BLaER1 (cell line): Measurements from ENCODE around the gene MFN2.
A peak's percentile ranks its signal among the peaks of the same experiment; 100 is the strongest.

Experiments used
- H3K27ac ChIP-seq: shearing (Covaris generic); formaldehyde crosslinking; 2 replicates; pipeline ENCODE4 v1.8.1; 2022
- H3K27me3 ChIP-seq: shearing (Covaris generic); formaldehyde crosslinking; 2 replicates; pipeline ENCODE4 v1.8.1; 2022
- H3K36me3 ChIP-seq: shearing (Covaris generic); formaldehyde crosslinking; 2 replicates; pipeline ENCODE4 v1.8.1; 2022
- H3K4me1 ChIP-seq: shearing (Covaris generic); formaldehyde crosslinking; 2 replicates; pipeline ENCODE4 v1.8.1; 2022
- H3K4me2 ChIP-seq: shearing (Covaris generic); formaldehyde crosslinking; 2 replicates; pipeline ENCODE4 v1.8.1; 2022
- H3K4me3 ChIP-seq: shearing (Covaris generic); formaldehyde crosslinking; 2 replicates; pipeline ENCODE4 v1.8.1; 2022
- H3K9ac ChIP-seq: shearing (Covaris generic); formaldehyde crosslinking; 2 replicates; pipeline ENCODE4 v1.8.1; 2022
- H3K9me3 ChIP-seq: shearing (Covaris generic); formaldehyde crosslinking; 2 replicates; pipeline ENCODE4 v1.8.1; 2022
- H4K20me1 ChIP-seq: shearing (Covaris generic); formaldehyde crosslinking; 2 replicates; pipeline ENCODE4 v1.8.1; 2022
- Cebpa-rat ChIP-seq: shearing (Covaris generic); IDR thresholded peaks from 2 replicates; pipeline ENCODE4 v1.8.1; 2022

Gene MFN2

GRCh38 chr1:12053752-12054548, 73.7 kb downstream of the MFN2 start:
- Histone ChIP-seq H4K20me1 (no peaks in the 10 kb centered on the region), H3K9me3 (peaks cover 9% of the 10 kb centered on the region; the same call in 1 of the 2 replicates), H3K9ac (no peak overlapping the region), H3K27me3 (no peaks in the 10 kb centered on the region), H3K4me3 (no peak overlapping the region), H3K4me2 (no peak overlapping the region), H3K27ac (no peak overlapping the region), H3K36me3 (no peaks in the 10 kb centered on the region), H3K4me1 (peaks cover 28% of the 10 kb centered on the region)
- TF ChIP-seq Cebpa-rat = no peak

- no peak overlapping the region for H3K4me2 ChIP-seq
- H3K27me3 ChIP-seq = no peaks in the 10 kb centered on the region
- H4K20me1 ChIP-seq = no peaks in the 10 kb centered on the region
- TF ChIP-seq Cebpa-rat = no peak
- H3K4me1 ChIP-seq = peaks cover 41% of the 10 kb centered on the region
- no peak overlapping the region for H3K4me3 ChIP-seq
- peaks cover 9% of the 10 kb centered on the region; the same call in 1 of the 2 replicates for H3K9me3 ChIP-seq
- no peak overlapping the region for H3K9ac ChIP-seq
- H3K27ac ChIP-seq = no peak overlapping the region
- no peaks in the 10 kb centered on the region for H3K36me3 ChIP-seq
Observed at GRCh38 chr1:12055259-12055658, 75.0 kb downstream of the MFN2 start.

- H3K9me3 ChIP-seq = peaks cover 9% of the 10 kb centered on the region; the same call in 1 of the 2 replicates
- H4K20me1 ChIP-seq = no peaks in the 10 kb centered on the region
- TF ChIP-seq Cebpa-rat = no peak
- H3K36me3 ChIP-seq = no peaks in the 10 kb centered on the region
- H3K4me3 ChIP-seq = no peak overlapping the region
- H3K9ac ChIP-seq = no peak overlapping the region
- H3K4me2 ChIP-seq = no peak overlapping the region
- H3K27me3 ChIP-seq = no peaks in the 10 kb centered on the region
- H3K4me1 ChIP-seq = peaks cover 38% of the 10 kb centered on the region
- no peak overlapping the region for H3K27ac ChIP-seq
Observed at GRCh38 chr1:12056331-12056841, 76.1 kb downstream of the MFN2 start.

DNA sequence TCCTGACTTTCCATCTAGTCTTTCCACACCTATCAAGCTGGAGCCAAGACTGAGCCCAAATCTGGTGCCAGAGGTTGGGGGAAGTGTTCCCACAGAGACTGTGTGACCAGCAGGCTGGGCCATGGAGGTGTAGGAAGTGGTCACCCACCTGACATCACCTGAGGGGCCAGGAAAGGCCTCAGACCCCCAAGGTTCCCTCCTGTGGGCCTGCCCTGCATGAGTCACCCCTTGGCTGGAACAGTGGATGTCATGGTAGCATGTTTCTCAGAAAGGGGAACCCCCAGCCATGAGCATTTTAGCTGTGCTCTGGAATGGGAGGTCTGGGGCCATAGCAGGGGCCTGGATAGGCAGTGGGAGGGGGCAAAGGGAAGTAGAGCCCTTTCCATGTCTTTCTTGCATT, 77.1 kb downstream of the MFN2 start:
- Histone ChIP-seq H3K9ac (no peak overlapping the region), H3K9me3 (peaks cover 9% of the 10 kb centered on the region; the same call in 1 of the 2 replicates), H3K27ac (no peak overlapping the region), H3K27me3 (no peaks in the 10 kb centered on the region), H3K4me1 (peaks cover 29% of the 10 kb centered on the region), H3K36me3 (no peaks in the 10 kb centered on the region), H4K20me1 (no peaks in the 10 kb centered on the region), H3K4me2 (no peak overlapping the region), H3K4me3 (no peak overlapping the region)
- no peak for TF ChIP-seq Cebpa-rat

DNA sequence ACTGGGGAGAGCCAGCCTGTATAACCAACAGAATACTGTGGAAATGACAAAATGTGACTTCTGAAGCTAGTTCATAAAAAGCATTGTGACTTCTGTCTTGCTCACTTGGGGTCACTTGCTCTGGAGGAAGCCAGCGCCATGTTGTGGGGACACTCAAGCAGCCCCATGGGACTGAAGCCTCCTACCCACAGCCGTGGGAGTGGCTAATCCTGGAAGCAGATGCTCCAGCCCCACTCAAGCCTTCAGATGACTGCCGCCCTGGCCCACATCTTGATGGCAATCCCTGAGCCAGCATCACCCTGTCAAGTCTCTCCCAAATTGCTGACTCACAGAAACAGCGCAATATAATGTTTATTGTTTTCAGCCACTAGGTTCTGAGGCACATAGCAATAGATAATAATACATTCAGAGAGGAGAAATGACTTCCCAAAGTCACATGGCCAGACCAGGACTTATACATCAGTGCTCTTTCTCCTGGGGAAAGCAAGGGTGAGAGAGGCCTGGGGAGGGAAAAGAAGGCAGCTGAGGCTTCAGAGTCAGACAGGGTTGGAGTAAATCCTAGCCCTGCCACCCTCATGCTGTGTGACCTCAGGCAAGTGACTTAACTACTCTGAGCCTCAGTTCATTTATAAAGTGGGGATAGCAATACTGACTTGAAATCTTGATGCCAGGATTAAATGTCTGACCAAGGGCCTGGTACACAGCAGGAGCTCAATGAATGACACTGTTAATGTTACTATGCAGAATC, 77.9 kb downstream of the MFN2 start:
- no peak for TF ChIP-seq Cebpa-rat
- Histone ChIP-seq H3K4me1 (peaks cover 26% of the 10 kb centered on the region), H3K36me3 (no peaks in the 10 kb centered on the region), H3K9ac (no peak overlapping the region), H3K27me3 (no peaks in the 10 kb centered on the region), H4K20me1 (no peaks in the 10 kb centered on the region), H3K4me3 (no peak overlapping the region), H3K27ac (no peak overlapping the region), H3K9me3 (peaks cover 9% of the 10 kb centered on the region; the same call in 1 of the 2 replicates), H3K4me2 (no peak overlapping the region)

- no peaks in the 10 kb centered on the region for H3K27me3 ChIP-seq
- TF ChIP-seq Cebpa-rat = no peak
- peak overlapping the region; percentile 44 for H3K4me2 ChIP-seq
- no peak overlapping the region for H3K4me3 ChIP-seq
- H3K27ac ChIP-seq = no peak overlapping the region
- H4K20me1 ChIP-seq = no peaks in the 10 kb centered on the region
- peaks cover 34% of the 10 kb centered on the region for H3K4me1 ChIP-seq
- peaks cover 9% of the 10 kb centered on the region; the same call in 1 of the 2 replicates for H3K9me3 ChIP-seq
- no peaks in the 10 kb centered on the region for H3K36me3 ChIP-seq
- no peak overlapping the region for H3K9ac ChIP-seq
Observed at GRCh38 chr1:12059226-12059625, 79.0 kb downstream of the MFN2 start.

DNA sequence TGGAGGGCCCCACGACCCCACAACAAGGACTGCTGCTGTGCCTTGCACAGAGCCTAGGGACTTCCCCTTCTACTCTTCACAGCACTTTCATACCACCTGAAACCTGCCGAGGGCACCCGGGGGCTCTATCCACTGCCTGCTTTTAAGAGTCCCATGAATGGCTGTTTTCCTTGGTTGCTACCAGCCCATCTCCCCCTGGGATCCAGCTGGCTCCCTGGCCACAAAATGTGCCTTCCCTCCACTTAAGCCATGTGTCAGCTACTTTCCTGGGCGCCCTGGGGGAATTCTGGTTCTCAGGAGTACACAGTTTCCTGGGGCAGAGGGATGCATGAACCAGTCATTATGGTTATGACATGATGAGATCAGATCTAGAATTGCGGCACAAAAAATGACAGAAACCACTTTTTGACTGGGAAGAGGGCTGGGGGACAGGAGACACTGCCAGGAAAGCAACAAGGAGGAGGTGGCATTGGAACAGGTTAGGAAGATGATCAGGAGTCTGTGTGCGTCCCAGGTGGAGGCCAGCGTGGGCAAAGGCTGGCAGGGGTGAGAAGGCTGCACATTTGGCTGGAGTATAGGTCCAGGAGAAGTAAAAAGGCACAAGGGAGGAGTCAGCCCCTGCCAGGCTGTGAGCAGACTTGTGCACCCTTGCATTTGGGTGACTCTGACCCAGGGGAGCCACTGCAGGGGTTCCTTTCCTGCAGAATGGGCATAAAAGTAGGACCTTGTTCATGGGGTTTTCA, 79.6 kb downstream of the MFN2 start:
- no peak overlapping the region for H3K27ac ChIP-seq
- H3K27me3 ChIP-seq = no peaks in the 10 kb centered on the region
- H3K4me3 ChIP-seq = no peak overlapping the region
- H3K4me1 ChIP-seq = peaks cover 41% of the 10 kb centered on the region
- TF ChIP-seq Cebpa-rat = no peak
- no peaks in the 10 kb centered on the region for H3K36me3 ChIP-seq
- H3K4me2 ChIP-seq = peak overlapping the region; percentile 44
- peaks cover 9% of the 10 kb centered on the region; the same call in 1 of the 2 replicates for H3K9me3 ChIP-seq
- no peaks in the 10 kb centered on the region for H4K20me1 ChIP-seq
- no peak overlapping the region for H3K9ac ChIP-seq

DNA sequence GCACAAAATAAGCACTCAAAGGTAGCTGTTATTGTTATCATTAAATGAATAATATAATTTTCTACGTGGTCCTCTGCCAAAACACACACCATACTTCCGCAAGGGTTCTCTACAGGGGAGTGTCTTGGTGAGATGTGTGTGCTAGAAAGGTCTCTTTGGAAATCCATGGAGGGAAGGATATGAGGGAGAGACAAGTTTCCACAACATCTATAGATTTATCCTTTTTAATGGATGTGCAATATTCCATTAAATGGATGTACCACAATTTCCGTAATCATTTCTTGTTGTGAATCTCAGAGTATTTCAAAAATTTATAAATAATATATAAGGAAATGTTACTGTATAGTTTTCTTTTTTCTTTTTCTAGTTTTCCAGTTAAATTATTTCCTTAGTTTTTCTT, 80.3 kb downstream of the MFN2 start:
- no peaks in the 10 kb centered on the region for H3K36me3 ChIP-seq
- H3K4me2 ChIP-seq = no peak overlapping the region
- H3K4me3 ChIP-seq = no peak overlapping the region
- TF ChIP-seq Cebpa-rat = no peak
- no peaks in the 10 kb centered on the region for H3K27me3 ChIP-seq
- no peak overlapping the region for H3K27ac ChIP-seq
- peaks cover 9% of the 10 kb centered on the region; the same call in 1 of the 2 replicates for H3K9me3 ChIP-seq
- no peaks in the 10 kb centered on the region for H4K20me1 ChIP-seq
- no peak overlapping the region for H3K9ac ChIP-seq
- H3K4me1 ChIP-seq = peaks cover 47% of the 10 kb centered on the region
